WTC11 (cell line): Measurements from ENCODE around the gene KCNMA1. TPM values are rescaled to one million over a fixed set of nuclear protein-coding genes. Genes with fewer than 3 reads are reported as not detected.

Experiments used
- ATAC-seq: fragments of 200-7000 bp; cut with Tn5 transposase; 2 replicates; pipeline ENCODE4 v1.10.0; 2021; ENCODE audit warnings: mild to moderate bottlenecking, moderate library complexity
- CTCF ChIA-PET: fragments of 300-600 bp; sonication (Branson Sonifier 250); formaldehyde crosslinking; loops from one replicate; lab custom pipeline; 2021; ENCODE audit warnings: antibody characterized with exemption; lab: Charles Lee
- POLR2A ChIA-PET: fragments of 350-600 bp; sonication (Branson Sonifier 250); formaldehyde crosslinking; loops from one replicate; lab custom pipeline; 2021; ENCODE audit warnings: antibody characterized with exemption; lab: Charles Lee
- DNase-seq: peaks from one replicate; pipeline ENCODE4 v3.0.0; 2021; ENCODE audit warnings: low spot score
- H3K27ac Mint-ChIP-seq: 2 replicates; pipeline ENCODE4 v1.8.0; 2021; ENCODE audit warnings: mixed read lengths
- H3K27me3 Mint-ChIP-seq: 2 replicates; pipeline ENCODE4 v1.8.0; 2021; ENCODE audit warnings: low read depth, mild to moderate bottlenecking, moderate library complexity, mixed read lengths
- H3K36me3 Mint-ChIP-seq: 2 replicates; pipeline ENCODE4 v1.8.0; 2021; ENCODE audit warnings: mixed read lengths
- H3K4me1 Mint-ChIP-seq: 2 replicates; pipeline ENCODE4 v1.8.0; 2022; ENCODE audit warnings: mixed read lengths
- H3K4me3 Mint-ChIP-seq: 2 replicates; pipeline ENCODE4 v1.8.0; 2021; ENCODE audit warnings: mild to moderate bottlenecking, moderate library complexity, mixed read lengths
- H3K9me3 Mint-ChIP-seq: 2 replicates; pipeline ENCODE4 v1.8.0; 2021; ENCODE audit warnings: mixed read lengths
- ARID4B ChIP-seq: sonication (generic); formaldehyde crosslinking; IDR thresholded peaks from 2 replicates; pipeline ENCODE4 v1.8.0; 2023; ENCODE audit warnings: missing genetic modification reagents, mild to moderate bottlenecking, borderline replicate concordance
- ATF2 ChIP-seq: sonication (generic); formaldehyde crosslinking; IDR thresholded peaks from 2 replicates; pipeline ENCODE4 v1.8.1; 2022; ENCODE audit warnings: low read depth, missing genetic modification reagents, borderline replicate concordance
- CDX4 ChIP-seq: fragments of 250-450 bp; sonication (Bioruptor Pico); IDR thresholded peaks from 2 replicates; pipeline ENCODE4 v1.9.0; 2021; ENCODE audit warnings: moderate library complexity, mild to moderate bottlenecking, inconsistent platforms, borderline replicate concordance
- CTCF ChIP-seq: fragments of 200-600 bp; IDR thresholded peaks from 2 replicates; pipeline ENCODE4 v1.8.0; 2022; ENCODE audit warnings: antibody characterized with exemption
- EMX1 ChIP-seq: fragments of 250-450 bp; sonication (Bioruptor Pico); IDR thresholded peaks from 2 replicates; pipeline ENCODE4 v1.8.0; 2021; ENCODE audit warnings: mild to moderate bottlenecking
- ESRRA ChIP-seq: sonication (generic); formaldehyde crosslinking; IDR thresholded peaks from 2 replicates; pipeline ENCODE4 v1.8.1; 2022; ENCODE audit warnings: mild to moderate bottlenecking, missing genetic modification reagents, borderline replicate concordance
- FOXP4 ChIP-seq: sonication (generic); formaldehyde crosslinking; IDR thresholded peaks from 2 replicates; pipeline ENCODE4 v1.8.0; 2022; ENCODE audit warnings: mild to moderate bottlenecking, missing genetic modification reagents
- HMGA2 ChIP-seq: fragments of 250-450 bp; sonication (Bioruptor Pico); IDR thresholded peaks from 2 replicates; pipeline ENCODE4 v1.4.0; 2021; ENCODE audit warnings: mild to moderate bottlenecking, moderate library complexity
- NFYB ChIP-seq: sonication (generic); formaldehyde crosslinking; conservative IDR thresholded peaks from 2 replicates; pipeline ENCODE4 v1.8.0; 2022; ENCODE audit warnings: low read depth, missing genetic modification reagents
- PREB ChIP-seq: sonication (generic); formaldehyde crosslinking; IDR thresholded peaks from 2 replicates; pipeline ENCODE4 v1.8.1; 2022; ENCODE audit warnings: mild to moderate bottlenecking, missing genetic modification reagents, moderate library complexity, borderline replicate concordance
- SP1 ChIP-seq: sonication (generic); formaldehyde crosslinking; conservative IDR thresholded peaks from 2 replicates; pipeline ENCODE4 v1.8.1; 2022; ENCODE audit warnings: missing genetic modification reagents
- STAT6 ChIP-seq: sonication (generic); formaldehyde crosslinking; conservative IDR thresholded peaks from 2 replicates; pipeline ENCODE4 v1.8.1; 2023; ENCODE audit warnings: mild to moderate bottlenecking, low read depth, missing genetic modification reagents, moderate library complexity
- TEAD1 ChIP-seq: sonication (generic); formaldehyde crosslinking; IDR thresholded peaks from 2 replicates; pipeline ENCODE4 v1.8.0; 2022; ENCODE audit warnings: mild to moderate bottlenecking, missing genetic modification reagents
- USF1 ChIP-seq: sonication (generic); formaldehyde crosslinking; IDR thresholded peaks from 2 replicates; pipeline ENCODE4 v1.8.0; 2022; ENCODE audit warnings: mild to moderate bottlenecking, missing genetic modification reagents
- ZNF671 ChIP-seq: fragments of 250-450 bp; sonication (Bioruptor Pico); IDR thresholded peaks from 2 replicates; pipeline ENCODE4 v1.8.0; 2021; ENCODE audit warnings: mild to moderate bottlenecking
- total RNA-seq: library from RNA; stranded (reverse); gene quantifications from 3 replicates; pipeline ENCODE4 v1.2.3, GENCODE V29; 2021

The KCNMA1 gene
- total RNA-seq, 1 experiment from 2014 or later: 7.3 TPM

GRCh38 chr10:77156406-77156879, 481.2 kb downstream of the KCNMA1 start:
- ATAC-seq (no peak), DNase-seq (no peak)
- no peak for TF ChIP-seq FOXP4 (CRISPR knock-in tag)
- TF ChIP-seq ATF2: no peak
- no peak for TF ChIP-seq CTCF
- TF ChIP-seq TEAD1 (CRISPR knock-in tag): no peak
- no peak for TF ChIP-seq PREB (CRISPR knock-in tag)
- no peak for TF ChIP-seq ZNF671 (CRISPR knock-in tag)
- TF ChIP-seq NFYB: no peak
- no peak for TF ChIP-seq ESRRA (CRISPR knock-in tag)
- no peak for TF ChIP-seq ARID4B
- TF ChIP-seq USF1 (CRISPR knock-in tag): no peak
- peaks cover 20% of the 10 kb centered on the region for H3K4me1 Mint-ChIP-seq
- no peaks in the 10 kb centered on the region for H3K36me3 Mint-ChIP-seq
- no peak overlapping the region for H3K4me3 Mint-ChIP-seq
- H3K9me3 Mint-ChIP-seq: no peaks in the 10 kb centered on the region
- CTCF ChIA-PET: interaction anchor here (0.7 to 2.5 kb wide), 3 partner anchors 17 to 321 kb away, joined by 3 to 11 read pairs (median 4); no protein-coding TSS in a partner anchor
- no peaks in the 10 kb centered on the region for H3K27me3 Mint-ChIP-seq
- H3K27ac Mint-ChIP-seq: no peak overlapping the region
- POLR2A ChIA-PET: no interaction called here

GRCh38 chr10:77152256-77152655, 485.4 kb downstream of the KCNMA1 start:
- Mint-ChIP-seq H3K27me3 (peaks cover 3% of the 10 kb centered on the region; the same call in 1 of the 2 replicates), H3K4me3 (no peak overlapping the region), H3K4me1 (peaks cover 50% of the 10 kb centered on the region), H3K27ac (0 out of 2 replicates have a peak overlapping the region, but pooled peaks have one; percentile 74), H3K36me3 (no peaks in the 10 kb centered on the region), H3K9me3 (no peaks in the 10 kb centered on the region)
- POLR2A ChIA-PET: no interaction called here
- no peak for DNase-seq
- CTCF ChIA-PET: interaction anchor here (1.2 to 1.3 kb wide), 2 partner anchors 13 to 655 kb away, joined by 3 to 7 read pairs; no protein-coding TSS in a partner anchor
- no peak for ATAC-seq
- TF ChIP-seq HMGA2 (CRISPR knock-in tag): no peak
- TF ChIP-seq SP1 (CRISPR knock-in tag): no peak
- TF ChIP-seq CDX4 (CRISPR knock-in tag): no peak
- no peak for TF ChIP-seq ATF2
- TF ChIP-seq EMX1 (CRISPR knock-in tag): no peak
- TF ChIP-seq STAT6 (CRISPR knock-in tag): no peak
